Stimulated activated CD4-positive, alpha-beta T cell treated with anti-CD3 and anti-CD28 coated beads, Interleukin-15, amount 100 ng/mL, for 48 hours (primary cell): ENCODE data around the gene ERICH6B.

Experiments
- DNase-seq, 2 donors: peaks; one replicate each; pipeline ENCODE4 v3.0.0-alpha.2; 2020; ENCODE audit warnings: low read depth in 2 of 2

ERICH6B gene

GRCh38 chr13:45542391-45542790 lies 73.1 kb downstream of the ERICH6B start:
- DNase-seq = no peak

- no peak for DNase-seq
Observed at GRCh38 chr13:45541806-45542205, 73.7 kb downstream of the ERICH6B start.

- no peak for DNase-seq
Observed at GRCh38 chr13:45540864-45541263, 74.7 kb downstream of the ERICH6B start.

GRCh38 chr13:45540195-45540594 lies 75.3 kb downstream of the ERICH6B start:
- DNase-seq = no peak

- DNase-seq = no peak
Observed at GRCh38 chr13:45538382-45538781, 77.2 kb downstream of the ERICH6B start.

- no peak for DNase-seq
Observed at GRCh38 chr13:45537516-45537915, 78.0 kb downstream of the ERICH6B start.

- no peak for DNase-seq
Observed at GRCh38 chr13:45536224-45536623, 79.3 kb downstream of the ERICH6B start.

- DNase-seq = no peak
Observed at GRCh38 chr13:45534604-45535003, 80.9 kb downstream of the ERICH6B start.

GRCh38 chr13:45529758-45530157 lies 85.8 kb downstream of the ERICH6B start:
- no peak for DNase-seq

GRCh38 chr13:45527699-45528462 lies 87.7 kb downstream of the ERICH6B start:
- no peak for DNase-seq

- DNase-seq = no peak
Observed at GRCh38 chr13:45522571-45522970, 93.0 kb downstream of the ERICH6B start.

- DNase-seq = no peak
Observed at GRCh38 chr13:45521297-45521696, 94.2 kb downstream of the ERICH6B start.

- DNase-seq = no peak
Observed at GRCh38 chr13:45519493-45519892, 96.0 kb downstream of the ERICH6B start.

- DNase-seq = no peak
Observed at GRCh38 chr13:45518525-45519245, 96.9 kb downstream of the ERICH6B start.

GRCh38 chr13:45516757-45517156 lies 98.8 kb downstream of the ERICH6B start:
- DNase-seq = no peak

- DNase-seq = no peak
Observed at GRCh38 chr13:45512098-45512496, 103.4 kb downstream of the ERICH6B start.

GRCh38 chr13:45511310-45512097 lies 104.0 kb downstream of the ERICH6B start:
- no peak for DNase-seq

GRCh38 chr13:45510672-45511071 lies 104.9 kb downstream of the ERICH6B start:
- no peak for DNase-seq

- no peak for DNase-seq
Observed at GRCh38 chr13:45508776-45509175, 106.8 kb downstream of the ERICH6B start.

GRCh38 chr13:45506811-45507210 lies 108.7 kb downstream of the ERICH6B start:
- DNase-seq = no peak

GRCh38 chr13:45503658-45504057 lies 111.9 kb downstream of the ERICH6B start:
- no peak for DNase-seq

- no peak for DNase-seq
Observed at GRCh38 chr13:45501175-45501526, 114.4 kb downstream of the ERICH6B start.
